ENCODE measurements around the gene NOXA1.

- TF ChIP-seq SPI1 (IDR thresholded peaks at IDR 0.05; ENCODE audit: low read depth, low read length) (no peak), POLR2A (IDR thresholded peaks at IDR 0.05; ENCODE audit: low read depth, low read length) (no peak), POLR2AphosphoS5 (IDR thresholded peaks at IDR 0.05; ENCODE audit: low read depth, low read length) (no peak), TAF1 (IDR thresholded peaks at IDR 0.05; ENCODE audit: low read depth, low read length) (no peak)
Observed at GRCh38 chr9:137380606-137381005, 42.6 kb upstream of the NOXA1 start.

All from GM12891 (cell line).